ENCODE data around the gene MUC5B. TPM values are rescaled to one million over a fixed set of nuclear protein-coding genes. Genes with fewer than 3 reads are reported as not detected.
"Not testable (repeated sequence)": the region's sequence is repeated elsewhere in the genome, so short reads cannot be mapped to it uniquely, and the experiment has no call there.

The MUC5B gene
- total RNA-seq, 1 donor from 2014 or later: not detected

DNA sequence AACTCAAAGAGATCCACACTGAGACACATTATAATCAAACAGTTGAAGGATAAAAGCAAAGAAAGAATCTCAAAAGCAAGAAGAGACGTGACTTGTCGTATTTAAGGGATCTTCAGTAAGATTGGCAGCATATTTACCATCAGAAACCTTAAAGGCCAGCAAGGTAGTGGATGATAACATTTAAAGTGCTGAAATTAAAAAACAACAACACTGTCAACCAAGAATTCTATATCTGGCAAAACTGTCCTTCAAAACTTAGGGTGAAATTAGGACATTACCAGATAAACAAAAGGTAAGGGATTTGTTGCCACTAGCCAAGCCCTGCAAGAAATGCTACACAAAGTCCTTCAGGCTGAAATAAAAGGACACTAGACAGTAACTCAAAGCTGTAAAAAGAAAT is 11.0 kb upstream of the MUC5B start:
- intact Hi-C loops (cut with micrococcal nuclease): no loop called here
- no peaks in the 10 kb centered on the region for H3K4me1 Mint-ChIP-seq (ENCODE audit: low read depth)
- no peak overlapping the region for H3K4me3 Mint-ChIP-seq
- H3K9me3 Mint-ChIP-seq: peaks cover 21% of the 10 kb centered on the region
- H3K27ac Mint-ChIP-seq: no peak overlapping the region
- H3K27me3 Mint-ChIP-seq (ENCODE audit: insufficient read depth): no peaks in the 10 kb centered on the region
- no peaks in the 10 kb centered on the region for H3K36me3 Mint-ChIP-seq (ENCODE audit: low read depth)
- no peak for DNase-seq (ENCODE audit: low spot score)

GRCh38 chr11:1215826-1216225 is 7.0 kb upstream of the MUC5B start:
- H3K36me3 Mint-ChIP-seq (ENCODE audit: low read depth); H3K4me3 Mint-ChIP-seq; H3K4me1 Mint-ChIP-seq (ENCODE audit: low read depth); intact Hi-C loops (cut with micrococcal nuclease); DNase-seq (ENCODE audit: low spot score); H3K27me3 Mint-ChIP-seq (ENCODE audit: insufficient read depth); H3K27ac Mint-ChIP-seq: not testable (repeated sequence)
- peaks cover 11% of the 10 kb centered on the region for H3K9me3 Mint-ChIP-seq

- Mint-ChIP-seq H3K36me3 (ENCODE audit: low read depth) (no peaks in the 10 kb centered on the region), H3K27me3 (ENCODE audit: insufficient read depth) (no peaks in the 10 kb centered on the region), H3K27ac (no peak overlapping the region), H3K9me3 (peaks cover 4% of the 10 kb centered on the region), H3K4me3 (no peak overlapping the region), H3K4me1 (ENCODE audit: low read depth) (no peaks in the 10 kb centered on the region)
- DNase-seq (ENCODE audit: low spot score): no peak
- intact Hi-C loops (cut with micrococcal nuclease): no loop called here
Observed at GRCh38 chr11:1217151-1217550, 5.7 kb upstream of the MUC5B start.

- Mint-ChIP-seq H3K36me3 (ENCODE audit: low read depth) (no peaks in the 10 kb centered on the region), H3K27me3 (ENCODE audit: insufficient read depth) (no peaks in the 10 kb centered on the region), H3K27ac (no peak overlapping the region), H3K4me3 (no peak overlapping the region), H3K9me3 (no peaks in the 10 kb centered on the region), H3K4me1 (ENCODE audit: low read depth) (no peaks in the 10 kb centered on the region)
- no peak for DNase-seq (ENCODE audit: low spot score)
- intact Hi-C loops (cut with micrococcal nuclease): no loop called here
Observed at GRCh38 chr11:1218256-1218787, 4.5 kb upstream of the MUC5B start.

DNA sequence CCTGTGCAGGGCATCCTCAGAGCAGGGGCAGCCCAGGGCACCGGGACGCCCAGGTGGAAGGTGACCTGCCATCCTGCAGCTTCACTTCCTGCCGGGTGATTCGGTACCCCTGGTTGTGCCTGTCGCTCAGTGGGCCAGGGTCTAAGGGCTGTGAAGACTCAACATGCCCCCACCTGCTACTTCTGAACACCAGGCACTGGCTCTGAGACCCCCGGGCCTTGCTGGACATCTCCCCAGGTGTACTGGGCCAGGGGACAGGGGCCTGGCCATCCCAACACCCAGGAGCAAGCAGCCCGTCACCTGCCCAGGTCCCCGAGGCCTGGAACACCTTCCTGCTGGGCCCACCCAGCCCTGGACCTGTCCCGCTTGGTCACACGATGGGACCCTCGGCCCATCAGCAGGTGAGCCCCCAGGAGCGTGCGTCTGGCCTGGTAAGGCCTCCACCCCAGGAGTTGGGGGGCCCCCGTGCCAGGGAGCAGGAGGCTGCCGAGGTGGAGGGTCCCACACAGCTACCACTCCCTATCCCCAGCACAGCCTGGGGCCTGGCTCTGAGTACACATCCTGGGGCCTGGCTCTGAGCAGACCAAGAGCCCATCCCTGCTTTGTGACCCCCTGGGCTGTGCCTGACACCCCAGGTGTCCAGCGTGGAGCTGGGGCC is 3.9 kb upstream of the MUC5B start:
- Mint-ChIP-seq H3K27me3 (ENCODE audit: insufficient read depth) (no peaks in the 10 kb centered on the region), H3K4me3 (no peak overlapping the region), H3K4me1 (ENCODE audit: low read depth) (no peaks in the 10 kb centered on the region), H3K9me3 (no peaks in the 10 kb centered on the region), H3K36me3 (ENCODE audit: low read depth) (no peaks in the 10 kb centered on the region), H3K27ac (no peak overlapping the region)
- no peak for DNase-seq (ENCODE audit: low spot score)
- intact Hi-C loops (cut with micrococcal nuclease): no loop called here

DNA sequence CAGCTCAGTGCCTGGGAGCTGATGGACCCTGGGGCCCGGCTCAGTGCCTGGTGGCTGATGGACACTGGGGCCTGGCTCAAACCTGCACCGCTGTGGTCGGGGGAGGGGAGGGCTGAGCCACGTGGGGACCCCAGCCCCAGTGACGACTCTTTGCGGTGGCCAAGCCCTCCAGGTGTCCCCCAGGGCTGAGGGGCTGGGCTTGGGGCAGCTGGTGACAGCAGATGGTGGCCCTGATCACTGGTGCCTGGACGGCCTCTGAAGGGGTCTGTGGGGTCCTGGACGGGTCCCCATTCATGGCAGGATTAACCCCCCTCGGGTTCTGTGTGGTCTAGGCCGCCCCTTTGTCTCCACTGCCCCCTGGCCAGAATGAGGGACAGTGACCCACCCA is 3.4 kb upstream of the MUC5B start:
- no peak overlapping the region for H3K27ac Mint-ChIP-seq
- H3K36me3 Mint-ChIP-seq (ENCODE audit: low read depth): no peaks in the 10 kb centered on the region
- no peak for DNase-seq (ENCODE audit: low spot score)
- no peaks in the 10 kb centered on the region for H3K9me3 Mint-ChIP-seq
- H3K4me1 Mint-ChIP-seq (ENCODE audit: low read depth): no peaks in the 10 kb centered on the region
- intact Hi-C loops (cut with micrococcal nuclease): no loop called here
- no peaks in the 10 kb centered on the region for H3K27me3 Mint-ChIP-seq (ENCODE audit: insufficient read depth)
- H3K4me3 Mint-ChIP-seq: no peak overlapping the region

GRCh38 chr11:1219834-1220815 is 2.7 kb upstream of the MUC5B start:
- DNase-seq (ENCODE audit: low spot score): no peak
- H3K4me3 Mint-ChIP-seq: no peak overlapping the region
- no peaks in the 10 kb centered on the region for H3K4me1 Mint-ChIP-seq (ENCODE audit: low read depth)
- intact Hi-C loops (cut with micrococcal nuclease): no loop called here
- H3K27me3 Mint-ChIP-seq (ENCODE audit: insufficient read depth): no peaks in the 10 kb centered on the region
- H3K27ac Mint-ChIP-seq: no peak overlapping the region
- no peaks in the 10 kb centered on the region for H3K36me3 Mint-ChIP-seq (ENCODE audit: low read depth)
- H3K9me3 Mint-ChIP-seq: no peaks in the 10 kb centered on the region

- Mint-ChIP-seq H3K36me3 (ENCODE audit: low read depth) (no peaks in the 10 kb centered on the region), H3K4me1 (ENCODE audit: low read depth) (no peaks in the 10 kb centered on the region), H3K4me3 (no peak overlapping the region), H3K9me3 (no peaks in the 10 kb centered on the region), H3K27ac (no peak overlapping the region), H3K27me3 (ENCODE audit: insufficient read depth) (no peaks in the 10 kb centered on the region)
- DNase-seq (ENCODE audit: low spot score): no peak
- intact Hi-C loops (cut with micrococcal nuclease): no loop called here
Observed at GRCh38 chr11:1220941-1221721, 1.7 kb upstream of the MUC5B start.

GRCh38 chr11:1221848-1222311 is 986 bp upstream of the MUC5B start:
- Mint-ChIP-seq H3K9me3 (no peaks in the 10 kb centered on the region), H3K27me3 (ENCODE audit: insufficient read depth) (no peaks in the 10 kb centered on the region), H3K4me1 (ENCODE audit: low read depth) (no peaks in the 10 kb centered on the region), H3K4me3 (no peak overlapping the region), H3K36me3 (ENCODE audit: low read depth) (no peaks in the 10 kb centered on the region), H3K27ac (no peak overlapping the region)
- DNase-seq (ENCODE audit: low spot score): no peak
- intact Hi-C loops (cut with micrococcal nuclease): no loop called here

GRCh38 chr11:1223346-1224110 is 662 bp downstream of the MUC5B start:
- Mint-ChIP-seq H3K27ac (no peak overlapping the region), H3K36me3 (ENCODE audit: low read depth) (no peaks in the 10 kb centered on the region), H3K4me3 (no peak overlapping the region), H3K9me3 (no peaks in the 10 kb centered on the region), H3K4me1 (ENCODE audit: low read depth) (no peaks in the 10 kb centered on the region), H3K27me3 (ENCODE audit: insufficient read depth) (no peaks in the 10 kb centered on the region)
- DNase-seq (ENCODE audit: low spot score): no peak
- intact Hi-C loops (cut with micrococcal nuclease): no loop called here

DNA sequence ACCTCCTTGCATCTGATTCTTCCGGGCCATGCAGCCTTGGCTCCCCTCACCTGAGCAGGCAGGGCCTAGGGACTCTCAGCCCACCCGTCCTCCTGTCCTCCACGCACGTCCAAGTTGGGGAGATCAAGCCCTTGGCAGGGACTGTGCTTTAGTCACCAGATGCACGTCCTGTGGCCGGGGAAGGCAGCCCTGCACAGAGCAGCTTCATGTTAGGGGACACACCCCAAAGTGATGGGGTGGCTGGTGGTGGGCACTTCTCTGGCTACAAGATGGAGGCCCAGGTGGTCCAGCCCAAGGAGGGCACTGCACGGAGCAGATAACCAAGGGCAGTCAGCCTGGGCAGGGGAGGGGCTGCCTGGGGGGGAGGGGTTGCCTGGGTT is 1.2 kb downstream of the MUC5B start:
- Mint-ChIP-seq H3K4me3 (no peak overlapping the region), H3K9me3 (no peaks in the 10 kb centered on the region), H3K4me1 (ENCODE audit: low read depth) (no peaks in the 10 kb centered on the region)

More for the DNA sequence above, 1.2 kb downstream of the MUC5B start:
- H3K27me3 Mint-ChIP-seq (ENCODE audit: insufficient read depth): no peaks in the 10 kb centered on the region
- DNase-seq (ENCODE audit: low spot score): no peak
- H3K36me3 Mint-ChIP-seq (ENCODE audit: low read depth): no peaks in the 10 kb centered on the region
- intact Hi-C loops (cut with micrococcal nuclease): no loop called here
- no peak overlapping the region for H3K27ac Mint-ChIP-seq
